Measurements from ENCODE around the gene RARG. TPM values are rescaled to one million over a fixed set of nuclear protein-coding genes. Genes with fewer than 3 reads are reported as not detected.

RARG gene
- total RNA-seq, 1 experiment from 2014 or later, result 118 TPM

DNA sequence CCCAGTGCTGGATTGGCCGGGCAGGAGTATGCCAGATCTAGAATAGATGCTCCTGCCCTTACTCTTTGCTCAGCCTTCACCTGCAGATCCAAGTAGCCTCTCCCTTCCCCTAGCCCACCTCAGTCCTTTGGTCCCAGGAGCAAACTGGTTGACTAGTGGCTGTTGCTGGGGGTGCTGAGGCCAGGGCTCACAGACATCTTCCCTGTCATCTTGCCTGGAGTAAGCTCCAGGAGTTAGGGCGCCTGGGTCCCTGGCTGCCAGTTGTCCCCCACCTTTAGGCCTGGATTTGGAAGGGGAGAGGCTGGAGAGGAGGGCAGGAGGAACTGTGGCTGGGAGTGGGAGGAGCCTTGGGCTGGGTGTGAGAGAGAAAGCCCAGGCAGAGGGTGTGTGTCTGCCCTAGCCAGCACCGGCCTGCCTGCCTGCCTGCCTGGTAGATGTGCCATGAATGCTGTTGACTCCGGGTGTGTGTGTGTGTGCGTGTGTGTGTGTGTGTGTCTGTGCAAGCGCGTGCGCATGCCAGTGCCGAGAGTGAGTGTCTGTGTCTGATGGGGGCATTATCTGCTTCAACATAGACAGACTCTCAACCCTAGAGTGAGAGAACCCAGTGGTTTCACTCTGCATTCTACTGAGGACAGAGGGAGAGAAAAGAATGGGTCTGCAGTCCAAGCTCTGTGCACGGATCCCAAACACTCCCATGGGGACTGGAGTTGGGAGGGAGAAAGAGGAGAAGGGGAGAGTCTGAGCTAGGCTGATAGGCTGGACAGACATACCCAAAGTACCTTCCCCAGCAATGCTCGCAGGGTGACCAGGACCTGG is 845 bp upstream of the RARG start:
- TSS peak; percentile 64 for BruUV-seq (replicated peaks)
- H4K20me1 ChIP-seq (ENCODE audit: insufficient read depth), result no peaks in the 10 kb centered on the region
- intact Hi-C loops (cut with micrococcal nuclease; ENCODE audit: unreplicated experiment), result loop anchor here (1.0 kb wide), 1 partner anchor 18 kb away; no protein-coding TSS in a partner anchor
- peak overlapping the region; percentile 47; the same call in 1 of the 2 replicates for H3K4me3 ChIP-seq
- ChIA-PET CTCF (no interaction called here), POLR2A (ENCODE audit: unreplicated experiment) (interaction anchor here (0.6 kb wide), 1 partner anchor 655 kb away, joined by 3 read pairs; no protein-coding TSS in a partner anchor)
- H3K9me3 ChIP-seq (ENCODE audit: insufficient read depth, low read depth), result no peaks in the 10 kb centered on the region
- peak overlapping the region; percentile 78; the same call in 1 of the 2 replicates for H2AFZ ChIP-seq
- peaks cover 59% of the 10 kb centered on the region for H3K4me1 ChIP-seq (replicated peaks; ENCODE audit: insufficient read depth)
- H3K27ac ChIP-seq, result peak overlapping the region; percentile 71
- TF ChIP-seq, protein P1, sequence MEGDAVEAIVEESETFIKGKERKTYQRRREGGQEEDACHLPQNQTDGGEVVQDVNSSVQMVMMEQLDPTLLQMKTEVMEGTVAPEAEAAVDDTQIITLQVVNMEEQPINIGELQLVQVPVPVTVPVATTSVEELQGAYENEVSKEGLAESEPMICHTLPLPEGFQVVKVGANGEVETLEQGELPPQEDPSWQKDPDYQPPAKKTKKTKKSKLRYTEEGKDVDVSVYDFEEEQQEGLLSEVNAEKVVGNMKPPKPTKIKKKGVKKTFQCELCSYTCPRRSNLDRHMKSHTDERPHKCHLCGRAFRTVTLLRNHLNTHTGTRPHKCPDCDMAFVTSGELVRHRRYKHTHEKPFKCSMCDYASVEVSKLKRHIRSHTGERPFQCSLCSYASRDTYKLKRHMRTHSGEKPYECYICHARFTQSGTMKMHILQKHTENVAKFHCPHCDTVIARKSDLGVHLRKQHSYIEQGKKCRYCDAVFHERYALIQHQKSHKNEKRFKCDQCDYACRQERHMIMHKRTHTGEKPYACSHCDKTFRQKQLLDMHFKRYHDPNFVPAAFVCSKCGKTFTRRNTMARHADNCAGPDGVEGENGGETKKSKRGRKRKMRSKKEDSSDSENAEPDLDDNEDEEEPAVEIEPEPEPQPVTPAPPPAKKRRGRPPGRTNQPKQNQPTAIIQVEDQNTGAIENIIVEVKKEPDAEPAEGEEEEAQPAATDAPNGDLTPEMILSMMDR (conservative IDR thresholded peaks at IDR 0.05), result no peak; the same call in 1 of the 2 replicates
- TF ChIP-seq EZH2 (IDR thresholded peaks at IDR 0.05; ENCODE audit: low read depth), result no peak
- H3K4me2 ChIP-seq, result peak overlapping the region; percentile 78
- DNase-seq, result peak; percentile 54 to 69
- H3K9me2 ChIP-seq (ENCODE audit: insufficient read depth), result no peaks in the 10 kb centered on the region
- no peaks in the 10 kb centered on the region for H3K27me3 ChIP-seq (ENCODE audit: insufficient read depth, low read depth)
- peaks cover 33% of the 10 kb centered on the region for H3F3A ChIP-seq (ENCODE audit: insufficient read depth, low read depth)
- H3K79me2 ChIP-seq (ENCODE audit: low read depth), result peaks cover 32% of the 10 kb centered on the region
- peaks cover 10% of the 10 kb centered on the region; the same call in 1 of the 2 replicates for H3K36me3 ChIP-seq (ENCODE audit: low read depth)

DNA sequence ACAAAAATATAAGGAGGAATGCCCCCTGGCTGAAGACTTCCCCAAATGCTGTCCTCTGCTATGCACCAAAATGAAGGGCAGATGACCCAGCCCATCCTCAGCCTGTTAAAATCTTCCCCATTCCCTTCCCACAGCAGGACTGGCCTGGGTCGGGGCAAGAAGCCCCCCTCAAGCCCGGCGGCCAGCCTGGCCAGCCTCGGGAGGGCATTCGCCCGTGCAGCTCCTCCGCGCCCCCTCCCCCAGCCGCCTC is 413 bp downstream of the RARG start:
- TSS peak; percentile 56 for BruUV-seq (replicated peaks)

DNA sequence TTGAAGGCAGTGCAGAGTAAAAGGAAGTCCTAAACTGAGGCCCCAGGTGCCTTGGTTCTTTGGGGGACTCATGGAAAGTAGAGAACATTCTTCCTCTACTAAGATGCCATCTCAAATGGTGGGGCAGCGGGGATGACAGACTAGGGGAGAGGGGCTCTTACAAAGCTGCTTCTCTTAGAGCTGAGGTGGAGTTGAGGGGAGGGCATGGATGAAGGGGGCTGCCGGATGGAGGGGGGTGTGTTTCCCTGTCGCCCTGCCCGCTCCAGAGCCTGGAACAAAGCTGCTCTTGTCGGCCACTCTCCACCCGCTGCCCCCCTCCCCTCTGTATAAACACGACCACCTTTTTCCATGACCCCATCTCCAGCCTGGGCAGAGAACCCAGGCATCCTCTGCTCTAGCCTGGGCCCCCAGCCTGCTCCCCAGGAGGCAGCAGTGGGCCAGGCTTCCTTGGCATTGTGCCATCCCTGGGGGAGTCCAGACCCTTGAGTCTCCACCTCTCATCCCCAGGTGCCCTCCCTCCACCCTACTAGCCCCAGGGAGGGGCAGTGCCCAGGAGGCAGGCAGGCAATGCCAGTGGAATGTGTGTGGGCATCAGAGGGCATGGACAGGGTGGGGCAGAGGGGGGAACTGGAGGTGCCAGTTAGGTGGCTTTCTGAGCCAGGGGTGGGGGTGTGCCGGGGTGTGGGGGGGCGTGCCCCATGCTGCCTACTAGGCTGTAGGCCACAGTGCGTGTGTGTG is 1.7 kb downstream of the RARG start:
- no peaks in the 10 kb centered on the region for H3K27me3 ChIP-seq (ENCODE audit: insufficient read depth, low read depth)
- H3K79me2 ChIP-seq (ENCODE audit: low read depth), result peaks cover 54% of the 10 kb centered on the region
- peak overlapping the region; percentile 100 for H3K4me2 ChIP-seq
- peaks cover 10% of the 10 kb centered on the region; the same call in 1 of the 2 replicates for H3K36me3 ChIP-seq (ENCODE audit: low read depth)
- CTCF ChIA-PET, result no interaction called here
- peaks cover 64% of the 10 kb centered on the region for H3K4me1 ChIP-seq (replicated peaks; ENCODE audit: insufficient read depth)
- DNase-seq, result peak; percentile 86 to 92
- TF ChIP-seq EZH2 (IDR thresholded peaks at IDR 0.05; ENCODE audit: low read depth), result no peak
- TF ChIP-seq, protein P1 (conservative IDR thresholded peaks at IDR 0.05), result no peak
- peaks cover 46% of the 10 kb centered on the region for H3F3A ChIP-seq (ENCODE audit: insufficient read depth, low read depth)
- H2AFZ ChIP-seq, result no peak overlapping the region
- H3K9me2 ChIP-seq (ENCODE audit: insufficient read depth), result no peaks in the 10 kb centered on the region
- no peaks in the 10 kb centered on the region for H4K20me1 ChIP-seq (ENCODE audit: insufficient read depth)
- peak overlapping the region; percentile 100 for H3K4me3 ChIP-seq
- no TSS peak for BruUV-seq (replicated peaks)
- peak overlapping the region; percentile 29; the same call in 1 of the 2 replicates for H3K27ac ChIP-seq
- H3K9me3 ChIP-seq (ENCODE audit: insufficient read depth, low read depth), result no peaks in the 10 kb centered on the region
- POLR2A ChIA-PET (ENCODE audit: unreplicated experiment), result no interaction called here
- intact Hi-C loops (cut with micrococcal nuclease; ENCODE audit: unreplicated experiment), result loop anchor here (1.0 kb wide), 1 partner anchor 9 kb away; no protein-coding TSS in a partner anchor

More for the DNA sequence above, 413 bp downstream of the RARG start:
- no peaks in the 10 kb centered on the region for H4K20me1 ChIP-seq (ENCODE audit: insufficient read depth)
- H3K4me3 ChIP-seq, result peak overlapping the region; percentile 100
- peak overlapping the region; percentile 70 for H3K27ac ChIP-seq
- H3K27me3 ChIP-seq (ENCODE audit: insufficient read depth, low read depth), result no peaks in the 10 kb centered on the region
- peaks cover 58% of the 10 kb centered on the region for H3K4me1 ChIP-seq (replicated peaks; ENCODE audit: insufficient read depth)
- intact Hi-C loops (cut with micrococcal nuclease; ENCODE audit: unreplicated experiment), result no loop called here
- H3K4me2 ChIP-seq, result peak overlapping the region; percentile 100
- peak overlapping the region; percentile 77 for H2AFZ ChIP-seq
- POLR2A ChIA-PET (ENCODE audit: unreplicated experiment), result no interaction called here
- TF ChIP-seq EZH2 (IDR thresholded peaks at IDR 0.05; ENCODE audit: low read depth), result no peak
- TF ChIP-seq, protein P1 (conservative IDR thresholded peaks at IDR 0.05), result no peak
- peaks cover 10% of the 10 kb centered on the region; the same call in 1 of the 2 replicates for H3K36me3 ChIP-seq (ENCODE audit: low read depth)
- peaks cover 33% of the 10 kb centered on the region for H3F3A ChIP-seq (ENCODE audit: insufficient read depth, low read depth)
- no peaks in the 10 kb centered on the region for H3K9me2 ChIP-seq (ENCODE audit: insufficient read depth)
- H3K9me3 ChIP-seq (ENCODE audit: insufficient read depth, low read depth), result no peaks in the 10 kb centered on the region
- CTCF ChIA-PET, result interaction anchor here (0.7 kb wide), 1 partner anchor 50 kb away, joined by 14 read pairs; no protein-coding TSS in a partner anchor
- no peak for DNase-seq
- H3K79me2 ChIP-seq (ENCODE audit: low read depth), result peaks cover 41% of the 10 kb centered on the region
